K562 (cell line): ENCODE results near the gene NT5DC1. TPM values are rescaled to one million over a fixed set of nuclear protein-coding genes. Genes with fewer than 3 reads are reported as not detected.

Experiments used
- BDP1 ChIP-seq: IDR thresholded peaks from 3 replicates; pipeline ENCODE4 v1.6.1; 2011; ENCODE audit not compliant: insufficient read length, insufficient read depth
- CTCFL ChIP-seq: IDR thresholded peaks from 2 replicates; pipeline ENCODE4 v1.6.1; 2011; ENCODE audit warnings: borderline replicate concordance, low read depth, mild to moderate bottlenecking, moderate library complexity, low read length; ENCODE audit not compliant: insufficient read depth, poor library complexity, severe bottlenecking
- EWSR1 ChIP-seq: fragments of 450-650 bp; IDR thresholded peaks from 2 replicates; pipeline ENCODE4 v1.6.1; 2018; ENCODE audit warnings: borderline replicate concordance, mild to moderate bottlenecking, low read depth, moderate library complexity; ENCODE audit not compliant: partially characterized antibody
- FOXP4 ChIP-seq: sonication (generic); formaldehyde crosslinking; IDR thresholded peaks from 2 replicates; pipeline ENCODE4 v1.8.0; 2022; ENCODE audit warnings: mild to moderate bottlenecking, missing genetic modification reagents, borderline replicate concordance
- KAT7 ChIP-seq: sonication (generic); formaldehyde crosslinking; IDR thresholded peaks from 2 replicates; pipeline ENCODE4 v1.8.0; 2022; ENCODE audit warnings: missing genetic modification reagents, mild to moderate bottlenecking, borderline replicate concordance
- PTBP1 ChIP-seq: fragments of 200-400 bp; formaldehyde crosslinking; IDR thresholded peaks from 2 replicates; pipeline ENCODE4 v1.6.1; 2017; ENCODE audit warnings: low read depth, low read length
- TRIM28 ChIP-seq: fragments of 450-650 bp; IDR thresholded peaks from 2 replicates; pipeline ENCODE4 v1.6.1; 2017
- ZBTB2 ChIP-seq: fragments of 450-650 bp; IDR thresholded peaks from 2 replicates; pipeline ENCODE4 v1.6.1; 2016; ENCODE audit warnings: antibody characterized with exemption
- ZNF551 ChIP-seq: fragments of 250-450 bp; sonication (Bioruptor Pico); IDR thresholded peaks from 2 replicates; pipeline ENCODE4 v1.5.0; 2021; ENCODE audit warnings: mild to moderate bottlenecking, moderate library complexity
- ZNF639 ChIP-seq, 2 experiments: fragments of 200-800 bp in 1 of 2; sonication (Bioruptor generic) in 1 of 2; sonication (generic) in 1 of 2; formaldehyde crosslinking in 1 of 2; IDR thresholded peaks in 1 of 2; conservative IDR thresholded peaks in 1 of 2; 2 replicates each; pipeline versions ENCODE4 v1.5.0 to v1.6.1; 2016 to 2020; ENCODE audit warnings: missing compliant biosample characterization in 1 of 2, missing genetic modification characterization in 1 of 2, missing genetic modification reagents in 1 of 2
- ZNF79 ChIP-seq: fragments of 250-450 bp; sonication (Bioruptor Pico); IDR thresholded peaks from 2 replicates; pipeline ENCODE4 v1.4.0; 2020; ENCODE audit warnings: low read depth, mild to moderate bottlenecking, moderate library complexity
- polyA plus RNA-seq, 8 experiments: library from polyadenylated mRNA; depleted of rRNA in 4 of 8; stranded (reverse) in 5 of 8; unstranded in 3 of 8; fragments of >200 nt; fragmentation: Nextera tagmentation in 2 of 8; fragmentation: Illumina TruSeq in 1 of 8; extraction: Ambion mirVana in 2 of 8; extraction: Trizol in 1 of 8; gene quantifications; 2 replicates each; pipeline versions ENCODE4 v1.2.1 to v1.2.3, GENCODE V29; 2011 to 2014; ENCODE audit warnings: inconsistent platforms in 1 of 8, missing spikeins in 1 of 8
- total RNA-seq, 7 experiments: library from RNA; depleted of rRNA in 6 of 7; stranded (reverse); fragments of >200 nt in 6 of 7; fragmentation: Illumina TruSeq in 2 of 7; extraction: Trizol in 2 of 7; gene quantifications; 2 replicates each; pipeline versions ENCODE4 v1.2.1 to v1.2.3, GENCODE V29; 2011 to 2021; ENCODE audit warnings: low replicate concordance in 1 of 7

Gene NT5DC1
- total and polyA plus RNA-seq, 9 of the 15 experiments (the other 6 are each of a cell fraction or from before 2014, with no cell fraction given), result 4.9 to 28.5 (median 16.3) TPM

GRCh38 chr6:116156405-116157326, 56.0 kb downstream of the NT5DC1 start (continued):
- TF ChIP-seq ZNF639 (CRISPR knock-in tag; conservative IDR thresholded peaks at IDR 0.05 in 1 of 2, IDR thresholded peaks at IDR 0.05 in 1 of 2), result peak in 1 of 2 experiments; percentile 38; a peak in 1 of 4 replicates
- TF ChIP-seq KAT7 (CRISPR knock-in tag), result no peak
- no peak for TF ChIP-seq PTBP1
- 0 out of 2 replicates have a peak, but pooled peaks have one; percentile 39 for TF ChIP-seq ZBTB2
- no peak for TF ChIP-seq FOXP4 (CRISPR knock-in tag)
- no peak for TF ChIP-seq ZNF79
- no peak for TF ChIP-seq CTCFL
- no peak for TF ChIP-seq TRIM28
- TF ChIP-seq BDP1, result no peak
- TF ChIP-seq EWSR1, result no peak
- no peak for TF ChIP-seq ZNF551 (CRISPR knock-in tag)
